Peyer's patch (tissue), 4 donors: ENCODE results near the gene PRELP. TPM values are rescaled to one million over a fixed set of nuclear protein-coding genes. Genes with fewer than 3 reads are reported as not detected.
"Not testable (repeated sequence)": the region's sequence is repeated elsewhere in the genome, so short reads cannot be mapped to it uniquely, and the experiment has no call there.

ENCODE experiments used
- DNase-seq, 3 donors: peaks; one replicate each; pipeline ENCODE4 v3.0.0-alpha.2; 2017 to 2019
- H3K27ac ChIP-seq, 4 donors: fragments of 200-600 bp; sonication (generic); one replicate each; pipeline ENCODE4 v1.5.1; 2016 to 2019
- H3K27me3 ChIP-seq, 2 donors: fragments of 200-600 bp; sonication (generic); one replicate each; pipeline ENCODE4 v1.5.1; 2019
- H3K36me3 ChIP-seq, 3 donors: fragments of 200-600 bp; sonication (generic); one replicate each; pipeline ENCODE4 v1.5.1; 2016 to 2019
- H3K4me1 ChIP-seq, 4 donors: fragments of 200-600 bp; sonication (generic); one replicate each; pipeline ENCODE4 v1.5.1; 2016 to 2019
- H3K4me3 ChIP-seq, 4 donors: fragments of 200-600 bp; sonication (generic); 1 replicate in 3 of 4; 2 replicates in 1 of 4; pipeline ENCODE4 v1.5.1; 2016 to 2019; ENCODE audit warnings: mild to moderate bottlenecking in 1 of 4
- H3K9me3 ChIP-seq, 4 donors: fragments of 200-600 bp; sonication (generic); one replicate each; pipeline ENCODE4 v1.5.1; 2016 to 2019; ENCODE audit warnings: mild to moderate bottlenecking in 1 of 4
- POLR2A ChIP-seq, 2 donors: fragments of 450-650 bp; IDR thresholded peaks; one replicate each; pipeline ENCODE4 v1.5.1; 2017; ENCODE audit warnings: antibody characterized with exemption in 2 of 2, mild to moderate bottlenecking in 2 of 2, moderate library complexity in 2 of 2
- total RNA-seq, 4 donors: library from RNA; depleted of rRNA; stranded (reverse); fragments of >200 nt; gene quantifications; one replicate each; pipeline ENCODE4 v1.1.0, GENCODE V29; 2016
- TF ChIP-seq, protein P1 (sequence below), 6 experiments: fragments of 450-650 bp in 4 of 6; fragments of 200-600 bp in 2 of 6; sonication (generic) in 1 of 6; IDR thresholded peaks; one replicate each; pipeline ENCODE4 v1.5.1; 2017 to 2019; ENCODE audit warnings: antibody characterized with exemption in 6 of 6, mild to moderate bottlenecking in 3 of 6, moderate library complexity in 1 of 6

The PRELP gene
- total RNA-seq, 4 donors from 2014 or later, result 4.2 to 38.3 (median 18.0) TPM

DNA sequence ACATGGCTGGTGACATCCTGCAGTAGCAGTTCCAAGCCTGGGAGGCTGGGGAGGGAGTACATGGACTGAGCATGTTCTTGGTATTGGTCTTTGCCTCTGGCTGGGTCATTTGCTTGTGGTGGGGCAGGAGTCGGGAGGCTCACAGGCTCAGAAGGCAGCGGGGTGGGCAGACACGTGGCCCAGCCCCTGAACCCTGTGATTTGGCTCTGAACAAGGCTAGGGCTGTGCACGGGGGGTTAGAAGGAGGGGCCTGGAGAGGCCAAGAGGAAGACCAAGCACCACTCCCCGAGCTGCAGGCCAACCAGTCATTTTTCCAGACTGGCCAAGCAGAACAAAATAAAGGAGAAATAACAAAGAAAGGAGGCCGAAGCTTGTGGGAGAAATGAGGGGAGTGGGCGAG, 9.7 kb upstream of the PRELP start:
- H3K9me3 ChIP-seq, result no peaks in the 10 kb centered on the region
- H3K4me3 ChIP-seq, result no peak overlapping the region
- peak in 1 of 3 donors; percentile 59 for DNase-seq
- TF ChIP-seq, protein P1, sequence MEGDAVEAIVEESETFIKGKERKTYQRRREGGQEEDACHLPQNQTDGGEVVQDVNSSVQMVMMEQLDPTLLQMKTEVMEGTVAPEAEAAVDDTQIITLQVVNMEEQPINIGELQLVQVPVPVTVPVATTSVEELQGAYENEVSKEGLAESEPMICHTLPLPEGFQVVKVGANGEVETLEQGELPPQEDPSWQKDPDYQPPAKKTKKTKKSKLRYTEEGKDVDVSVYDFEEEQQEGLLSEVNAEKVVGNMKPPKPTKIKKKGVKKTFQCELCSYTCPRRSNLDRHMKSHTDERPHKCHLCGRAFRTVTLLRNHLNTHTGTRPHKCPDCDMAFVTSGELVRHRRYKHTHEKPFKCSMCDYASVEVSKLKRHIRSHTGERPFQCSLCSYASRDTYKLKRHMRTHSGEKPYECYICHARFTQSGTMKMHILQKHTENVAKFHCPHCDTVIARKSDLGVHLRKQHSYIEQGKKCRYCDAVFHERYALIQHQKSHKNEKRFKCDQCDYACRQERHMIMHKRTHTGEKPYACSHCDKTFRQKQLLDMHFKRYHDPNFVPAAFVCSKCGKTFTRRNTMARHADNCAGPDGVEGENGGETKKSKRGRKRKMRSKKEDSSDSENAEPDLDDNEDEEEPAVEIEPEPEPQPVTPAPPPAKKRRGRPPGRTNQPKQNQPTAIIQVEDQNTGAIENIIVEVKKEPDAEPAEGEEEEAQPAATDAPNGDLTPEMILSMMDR (IDR thresholded peaks at IDR 0.05), result no peak
- TF ChIP-seq POLR2A (IDR thresholded peaks at IDR 0.05), result no peak
- H3K27ac ChIP-seq, result peak overlapping the region; percentile 52 to 84 (median 73)
- no peaks in the 10 kb centered on the region for H3K27me3 ChIP-seq
- peaks cover 0 to 11% (median 2%) of the 10 kb centered on the region in 4 donors for H3K4me1 ChIP-seq
- H3K36me3 ChIP-seq, result no peaks in the 10 kb centered on the region

DNA sequence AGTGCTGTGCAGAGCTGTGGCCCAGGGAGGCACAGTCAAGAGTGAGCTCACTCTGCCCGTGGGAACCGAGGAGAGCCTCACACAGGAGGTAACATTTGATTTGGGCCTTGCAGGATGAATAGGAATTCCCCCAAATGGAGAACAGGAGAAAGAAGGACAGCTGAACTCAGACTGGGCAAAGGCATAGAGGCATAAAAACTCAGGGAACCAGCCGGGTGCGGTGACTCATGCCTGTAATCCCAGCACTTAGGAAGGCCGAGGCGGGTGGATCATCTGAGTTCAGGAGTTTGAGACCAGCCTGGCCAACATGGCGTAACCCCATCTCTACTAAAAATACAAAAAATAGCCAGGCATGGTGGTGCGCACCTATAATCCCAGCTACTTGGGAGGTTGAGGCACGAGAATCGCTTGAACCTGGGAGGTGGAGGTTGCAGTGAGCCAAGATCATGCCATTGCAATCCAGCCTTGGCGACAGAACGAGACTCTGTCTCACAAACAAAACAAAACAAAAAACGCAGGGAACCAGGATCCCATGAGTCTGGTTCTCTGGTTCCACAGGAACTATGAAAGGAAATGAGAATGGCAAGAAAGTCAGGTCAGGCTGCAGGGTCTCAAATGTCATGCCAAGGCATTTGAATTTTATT, 8.6 kb upstream of the PRELP start:
- DNase-seq, H3K4me3 ChIP-seq, H3K27me3 ChIP-seq, H3K36me3 ChIP-seq, H3K9me3 ChIP-seq: not testable (repeated sequence)
- H3K4me1 ChIP-seq, result peaks cover 0 to 11% (median 2%) of the 10 kb centered on the region in 4 donors
- H3K27ac ChIP-seq, result peak overlapping the region; percentile 52 to 84 (median 73)

GRCh38 chr1:203467550-203467921, 8.1 kb upstream of the PRELP start:
- Histone ChIP-seq H3K4me1 (peaks cover 0 to 11% (median 2%) of the 10 kb centered on the region in 4 donors), H3K4me3 (no peak overlapping the region), H3K9me3 (no peaks in the 10 kb centered on the region), H3K27ac (peak overlapping the region in 2 of 4 donors; percentile 52 to 84), H3K36me3 (no peaks in the 10 kb centered on the region), H3K27me3 (no peaks in the 10 kb centered on the region)
- no peak for TF ChIP-seq POLR2A (IDR thresholded peaks at IDR 0.05)
- TF ChIP-seq, protein P1 (IDR thresholded peaks at IDR 0.05), result no peak
- peak in 2 of 3 donors; percentile 30 to 78 for DNase-seq

DNA sequence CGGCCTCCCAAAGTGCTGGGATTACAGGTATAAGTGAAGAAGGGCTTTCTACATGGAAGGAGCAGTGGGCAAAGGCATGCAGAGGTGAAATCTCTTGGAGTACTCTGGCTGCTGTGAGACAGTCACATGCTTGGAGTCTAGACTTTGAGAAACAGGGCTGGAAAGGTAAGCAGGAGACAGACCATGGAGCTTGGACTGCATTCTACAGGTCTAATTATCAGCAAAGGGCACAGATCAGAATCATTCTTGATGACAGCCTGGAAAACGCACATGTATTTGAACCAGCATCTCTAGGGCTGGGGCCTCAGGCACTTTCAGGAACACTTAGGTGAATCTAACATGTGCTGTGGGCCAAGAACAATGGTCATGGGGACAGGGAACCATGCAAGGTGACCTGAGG, 7.3 kb upstream of the PRELP start:
- H3K27me3 ChIP-seq, result no peaks in the 10 kb centered on the region
- no peak for DNase-seq
- H3K27ac ChIP-seq, result no peak overlapping the region
- H3K4me1 ChIP-seq, result peaks cover 0 to 11% (median 2%) of the 10 kb centered on the region in 4 donors
- no peaks in the 10 kb centered on the region for H3K9me3 ChIP-seq
- TF ChIP-seq POLR2A (IDR thresholded peaks at IDR 0.05), result no peak
- TF ChIP-seq, protein P1 (IDR thresholded peaks at IDR 0.05), result no peak
- no peaks in the 10 kb centered on the region for H3K36me3 ChIP-seq
- no peak overlapping the region for H3K4me3 ChIP-seq

DNA sequence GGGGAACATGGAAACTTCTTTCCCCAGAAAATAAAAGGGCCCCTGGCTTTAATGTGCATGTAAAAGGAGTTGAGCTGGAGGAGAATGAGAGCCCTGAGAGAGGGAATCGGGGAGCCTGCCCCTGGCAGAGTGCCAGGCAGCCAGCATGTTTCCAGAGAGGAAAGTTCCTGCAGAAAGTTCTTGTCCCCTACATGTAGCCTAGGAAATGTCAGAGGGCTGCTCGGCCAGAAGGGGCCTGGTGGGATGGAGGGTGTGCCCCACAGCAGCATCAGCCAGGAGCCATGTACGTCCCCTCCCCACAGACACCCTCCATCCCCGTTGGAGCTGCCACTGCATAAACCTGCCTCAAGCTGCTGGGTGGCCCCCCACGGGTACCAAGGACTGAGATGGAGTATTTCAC, 5.4 kb upstream of the PRELP start:
- TF ChIP-seq, protein P1 (IDR thresholded peaks at IDR 0.05), result no peak
- no peak for TF ChIP-seq POLR2A (IDR thresholded peaks at IDR 0.05)
- Histone ChIP-seq H3K4me1 (peaks cover 0 to 11% (median 2%) of the 10 kb centered on the region in 4 donors), H3K27ac (no peak overlapping the region), H3K4me3 (no peak overlapping the region), H3K27me3 (no peaks in the 10 kb centered on the region), H3K36me3 (no peaks in the 10 kb centered on the region), H3K9me3 (no peaks in the 10 kb centered on the region)
- no peak for DNase-seq

GRCh38 chr1:203471841-203472240, 3.8 kb upstream of the PRELP start:
- TF ChIP-seq POLR2A (IDR thresholded peaks at IDR 0.05), result no peak
- H3K27me3 ChIP-seq, result no peaks in the 10 kb centered on the region
- no peak overlapping the region for H3K27ac ChIP-seq
- peaks cover 0 to 4% (median 0%) of the 10 kb centered on the region in 4 donors for H3K4me1 ChIP-seq
- H3K36me3 ChIP-seq, result no peaks in the 10 kb centered on the region
- H3K9me3 ChIP-seq, result no peaks in the 10 kb centered on the region
- DNase-seq, result no peak
- no peak overlapping the region for H3K4me3 ChIP-seq

GRCh38 chr1:203473281-203473680, 2.3 kb upstream of the PRELP start:
- H3K27me3 ChIP-seq, result no peaks in the 10 kb centered on the region
- no peak overlapping the region for H3K4me3 ChIP-seq
- no peaks in the 10 kb centered on the region for H3K4me1 ChIP-seq
- TF ChIP-seq POLR2A (IDR thresholded peaks at IDR 0.05), result no peak
- TF ChIP-seq, protein P1 (IDR thresholded peaks at IDR 0.05), result no peak
- H3K27ac ChIP-seq, result no peak overlapping the region
- no peaks in the 10 kb centered on the region for H3K9me3 ChIP-seq
- H3K36me3 ChIP-seq, result no peaks in the 10 kb centered on the region
- DNase-seq, result no peak
